GM21423 (cell line): Measurements from ENCODE around the gene VANGL1.

Source experiments
- ATAC-seq: cut with Tn5 transposase; IDR thresholded peaks from one replicate; pipeline ENCODE4 v1.9.1; 2021; ENCODE audit warnings: mild to moderate bottlenecking, moderate library complexity; ENCODE audit not compliant: unreplicated experiment

Gene VANGL1

GRCh38 chr1:115729756-115730155, 88.0 kb downstream of the VANGL1 start:
- peak; percentile 69 for ATAC-seq

- ATAC-seq = no peak
Observed at GRCh38 chr1:115732316-115732715, 90.5 kb downstream of the VANGL1 start.

GRCh38 chr1:115740811-115741210, 99.0 kb downstream of the VANGL1 start:
- ATAC-seq = no peak

GRCh38 chr1:115744646-115745275, 103.0 kb downstream of the VANGL1 start:
- ATAC-seq = no peak

- no peak for ATAC-seq
Observed at GRCh38 chr1:115746021-115746690, 104.4 kb downstream of the VANGL1 start.
